ENCODE results near the gene SEC62.
"Not testable (repeated sequence)": the region's sequence is repeated elsewhere in the genome, so short reads cannot be mapped to it uniquely, and the experiment has no call there.

The SEC62 gene

GRCh38 chr3:170019306-170019705 lies 52.7 kb downstream of the SEC62 start:
- DNase-seq, result not testable (repeated sequence)

GRCh38 chr3:170021083-170021482 lies 54.5 kb downstream of the SEC62 start:
- DNase-seq, result no peak

- no peak for DNase-seq
Measured at GRCh38 chr3:170022336-170022735, 55.7 kb downstream of the SEC62 start.

GRCh38 chr3:170023165-170023564 lies 56.6 kb downstream of the SEC62 start:
- no peak for DNase-seq

- DNase-seq, result no peak
Measured at GRCh38 chr3:170024581-170024980, 58.0 kb downstream of the SEC62 start.

GRCh38 chr3:170027233-170028102 lies 60.9 kb downstream of the SEC62 start:
- no peak for DNase-seq

GRCh38 chr3:170033489-170033888 lies 66.9 kb downstream of the SEC62 start:
- DNase-seq, result no peak

GRCh38 chr3:170037463-170038433 lies 71.1 kb downstream of the SEC62 start, which contains the start of gene GPR160:
GPR160 (plus strand) TSS chr3:170037995; CDS start chr3:170083973, 45,978 bp downstream.
- peak; percentile 11 for DNase-seq

- no peak for DNase-seq
Measured at GRCh38 chr3:170038434-170039110, 72.0 kb downstream of the SEC62 start.

- DNase-seq, result no peak
Measured at GRCh38 chr3:170040418-170040817, 73.8 kb downstream of the SEC62 start.

- no peak for DNase-seq
Measured at GRCh38 chr3:170043506-170043905, 76.9 kb downstream of the SEC62 start.

GRCh38 chr3:170044271-170044670 lies 77.7 kb downstream of the SEC62 start:
- DNase-seq, result no peak

- no peak for DNase-seq
Measured at GRCh38 chr3:170044795-170045244, 78.2 kb downstream of the SEC62 start.

GRCh38 chr3:170046269-170047132 lies 79.9 kb downstream of the SEC62 start:
- DNase-seq, result no peak

GRCh38 chr3:170047133-170047404 lies 80.5 kb downstream of the SEC62 start:
- DNase-seq, result no peak
